SHP77 treated with DMSO at 0.1 percent for 48 hours (cell line): ENCODE results near the gene SNX9.
"Not testable (repeated sequence)": the region's sequence is repeated elsewhere in the genome, so short reads cannot be mapped to it uniquely, and the experiment has no call there.

Experiments used
- DNase-seq: peaks from one replicate; lab custom pipeline; 2025; lab: John Stamatoyannopoulos, UW

SNX9 gene

DNA sequence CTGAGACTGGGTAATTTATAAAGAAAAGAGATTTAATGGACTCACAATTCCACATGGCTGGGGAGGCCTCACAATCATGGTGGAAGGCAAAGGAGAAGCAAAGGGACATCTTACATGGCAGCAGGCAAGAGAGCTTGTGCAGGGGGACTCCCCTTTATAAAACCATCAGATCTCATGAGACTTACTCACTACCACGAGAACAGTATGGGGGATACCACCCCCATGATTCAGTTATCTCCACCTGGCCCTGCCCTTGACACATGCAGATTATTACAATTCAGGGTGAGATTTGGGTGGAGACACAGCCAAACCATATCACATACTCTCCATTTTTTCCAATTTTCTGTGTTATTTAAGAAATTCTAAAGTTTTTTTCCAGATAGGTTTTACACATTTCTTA, 35.6 kb downstream of the SNX9 start:
- DNase-seq = not testable (repeated sequence)

GRCh38 chr6:157859775-157860504, 36.9 kb downstream of the SNX9 start:
- no peak for DNase-seq

DNA sequence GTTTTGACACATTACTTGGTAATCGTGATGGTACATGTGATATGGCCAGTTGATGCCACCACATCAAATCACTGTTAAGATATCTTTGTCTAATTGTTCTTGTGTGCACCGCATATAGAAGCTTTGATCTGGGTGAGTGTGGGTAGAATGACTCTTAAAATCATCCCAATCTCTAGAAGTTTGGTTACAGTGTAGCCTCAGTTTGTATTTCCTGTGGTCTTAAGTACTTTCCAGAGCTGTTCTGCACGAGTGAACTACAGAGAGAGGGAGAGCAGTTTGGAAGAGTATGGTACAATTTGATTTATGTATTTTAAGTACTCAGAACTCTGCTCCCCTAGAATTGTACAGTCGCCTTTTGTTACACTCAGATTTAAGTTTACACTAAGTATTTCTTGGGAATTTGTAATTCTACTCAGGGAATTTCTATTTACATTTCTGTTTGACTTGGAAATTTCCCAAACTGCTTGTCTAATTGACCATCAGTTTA, 37.5 kb downstream of the SNX9 start:
- DNase-seq = no peak

GRCh38 chr6:157861184-157861583, 38.1 kb downstream of the SNX9 start:
- DNase-seq = no peak

GRCh38 chr6:157861814-157862213, 38.8 kb downstream of the SNX9 start:
- DNase-seq = no peak

GRCh38 chr6:157862706-157863105, 39.7 kb downstream of the SNX9 start:
- no peak for DNase-seq

GRCh38 chr6:157864185-157864761, 41.2 kb downstream of the SNX9 start:
- DNase-seq = no peak

GRCh38 chr6:157865249-157865648, 42.2 kb downstream of the SNX9 start:
- DNase-seq = no peak

DNA sequence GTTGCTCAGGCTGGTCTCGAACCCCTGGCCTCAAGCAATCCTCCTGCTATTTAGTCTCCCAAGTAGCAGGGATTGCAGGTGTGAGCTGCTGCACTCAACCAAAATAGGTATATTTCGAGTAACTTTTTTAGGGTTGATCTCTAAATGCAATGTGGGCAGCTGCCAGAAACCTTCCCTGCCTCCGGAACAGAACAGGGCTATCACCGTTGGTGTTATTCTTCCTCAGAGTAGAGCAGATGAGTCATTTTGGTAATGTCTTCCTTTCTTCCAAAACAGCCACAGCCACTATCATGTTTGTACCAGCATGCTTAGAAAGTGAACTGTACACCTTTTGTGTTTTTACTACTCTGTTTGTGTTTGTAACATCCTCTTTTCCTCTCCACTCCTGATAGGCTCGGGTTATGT, 44.1 kb downstream of the SNX9 start:
- DNase-seq = no peak

GRCh38 chr6:157867981-157868380, 44.9 kb downstream of the SNX9 start:
- DNase-seq = no peak

GRCh38 chr6:157868835-157869234, 45.8 kb downstream of the SNX9 start:
- no peak for DNase-seq

- no peak for DNase-seq
These were observed 46.7 kb downstream of the SNX9 start for GRCh38 chr6:157869673-157870302.

DNA sequence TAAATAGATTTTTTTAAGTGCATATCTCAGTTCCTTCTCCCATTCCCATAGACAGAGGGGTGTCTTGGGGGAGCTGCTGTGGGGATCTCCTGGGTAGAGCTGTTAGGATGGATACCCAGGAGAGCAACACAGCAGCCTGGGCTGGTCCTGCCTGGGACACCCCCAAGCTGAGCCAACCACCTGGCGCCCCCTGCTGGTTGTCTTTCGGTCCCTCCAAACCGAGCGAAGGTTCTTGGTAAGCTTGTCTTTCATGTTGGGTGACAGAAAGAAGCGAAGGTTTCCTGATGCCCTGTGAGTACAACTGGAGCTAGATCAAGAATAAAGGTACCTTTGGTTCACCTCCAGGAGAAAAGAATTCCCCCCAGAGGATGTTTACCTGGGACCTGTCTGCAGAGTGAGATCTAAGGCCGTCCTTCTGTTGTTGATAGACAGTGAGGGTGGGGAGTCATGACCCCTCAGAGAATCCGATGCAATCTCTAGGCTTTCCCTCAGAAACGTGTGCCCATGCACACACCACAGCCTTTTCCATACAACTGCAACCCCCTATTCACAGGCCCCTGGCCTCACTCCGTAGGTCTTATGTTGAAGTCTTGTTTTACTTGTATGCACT, 50.8 kb downstream of the SNX9 start:
- DNase-seq = peak; percentile 24

DNA sequence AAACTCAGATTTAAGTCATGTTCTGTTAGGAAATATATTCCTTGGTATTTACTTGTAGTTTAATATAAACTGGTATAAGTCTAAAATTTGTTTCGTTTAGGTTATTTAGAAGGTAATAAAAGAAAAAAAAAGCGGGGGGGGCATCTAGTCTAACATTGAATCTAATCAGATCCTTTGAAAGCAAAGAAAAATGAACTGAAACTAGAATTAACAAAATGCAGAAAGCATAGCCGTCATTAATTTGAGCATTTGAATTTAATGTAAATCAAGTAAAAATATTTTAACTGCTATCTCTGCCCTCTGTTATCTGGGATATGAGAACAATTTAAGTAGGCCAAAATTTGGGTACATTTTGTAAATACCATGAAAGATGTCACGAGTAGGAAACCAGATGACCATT, 54.1 kb downstream of the SNX9 start:
- no peak for DNase-seq

GRCh38 chr6:157877573-157878438, 54.8 kb downstream of the SNX9 start:
- DNase-seq = no peak

DNA sequence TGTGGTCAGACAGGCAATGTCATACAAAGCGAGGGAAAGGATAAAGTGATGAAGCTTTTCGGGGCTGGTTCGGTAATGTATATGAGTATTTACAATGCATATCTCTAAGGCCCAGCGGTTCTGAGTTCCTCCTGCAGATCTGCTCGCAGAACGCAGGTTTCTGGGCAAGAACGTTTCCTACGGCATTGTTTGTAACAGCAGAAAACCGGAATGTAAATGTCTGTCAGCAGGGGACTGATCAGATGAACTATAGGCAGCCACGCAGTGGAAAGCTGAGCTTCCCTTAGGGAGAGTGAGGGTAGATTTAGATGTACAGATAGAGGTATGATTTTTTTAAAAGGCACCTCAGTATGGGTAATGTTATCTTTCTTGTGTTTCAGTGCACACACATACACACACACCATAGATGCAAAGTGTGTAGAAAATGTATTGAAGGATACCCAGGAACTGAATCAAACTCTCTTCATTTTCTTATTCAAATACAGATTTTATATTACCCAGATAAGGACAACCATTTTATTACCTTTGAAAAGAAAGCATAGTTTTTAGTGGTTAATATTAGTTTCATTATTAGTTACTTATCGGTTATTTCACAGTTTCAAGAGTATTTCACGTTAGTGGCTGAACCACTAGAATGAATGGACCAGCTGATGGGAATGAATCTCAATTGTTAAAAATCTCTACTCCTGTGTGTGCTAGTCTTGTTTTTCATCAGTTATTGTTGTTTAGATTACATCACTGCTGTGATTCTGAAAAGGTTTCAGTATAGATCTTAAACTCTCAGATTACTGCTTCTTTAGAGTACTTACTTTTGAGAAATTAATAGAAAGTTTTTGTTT, 56.2 kb downstream of the SNX9 start:
- DNase-seq = no peak

- no peak for DNase-seq
These were observed 56.8 kb downstream of the SNX9 start for GRCh38 chr6:157879873-157880254.

DNA sequence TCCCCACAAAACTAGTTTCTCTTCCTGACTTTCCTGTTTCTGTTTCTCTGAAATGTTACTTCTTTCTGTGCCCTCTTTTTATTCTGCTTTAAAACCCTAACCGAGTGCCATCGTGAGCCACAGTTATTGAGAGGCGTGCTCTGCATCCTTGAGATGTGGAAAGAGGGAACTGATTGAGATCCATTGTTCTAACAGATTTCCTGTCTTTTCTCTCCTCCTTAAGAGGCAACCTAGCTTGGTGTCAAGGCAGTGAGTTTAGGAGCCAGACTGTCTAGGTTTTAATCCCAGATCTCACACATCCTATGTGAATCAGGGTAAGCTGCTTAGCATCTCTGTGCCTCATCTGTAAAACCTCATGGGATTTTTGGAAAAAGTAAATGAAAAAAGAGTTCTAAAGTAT, 57.5 kb downstream of the SNX9 start:
- no peak for DNase-seq

GRCh38 chr6:157881342-157881741, 58.3 kb downstream of the SNX9 start:
- DNase-seq = no peak

GRCh38 chr6:157884756-157885155, 61.7 kb downstream of the SNX9 start:
- DNase-seq = no peak

DNA sequence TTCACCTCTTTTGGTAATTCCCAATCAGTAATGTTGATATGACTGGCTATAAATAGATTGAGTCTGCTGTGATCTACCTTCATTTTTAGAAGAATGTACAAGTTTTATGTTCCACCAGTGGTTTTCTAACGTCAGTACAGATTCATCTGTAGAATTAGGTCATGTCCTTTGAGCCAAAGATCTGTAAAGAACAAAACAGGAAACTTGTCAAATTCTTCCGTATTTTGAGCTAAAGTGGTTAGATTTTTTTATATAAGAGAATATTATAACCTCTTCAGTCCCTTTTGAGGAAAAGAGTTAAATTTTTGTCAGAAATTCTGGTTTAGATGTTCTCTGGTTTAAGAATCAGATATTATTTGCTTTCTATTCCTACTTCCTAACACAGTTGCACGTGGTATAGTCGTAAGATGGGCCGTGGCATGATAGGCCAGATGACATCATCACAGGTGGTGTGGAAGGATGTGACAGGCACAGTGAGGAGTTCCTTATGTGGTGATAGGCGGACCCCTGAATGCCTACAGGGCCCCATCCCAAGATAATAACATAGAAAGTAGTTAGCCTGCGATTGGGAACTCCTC, 62.3 kb downstream of the SNX9 start:
- no peak for DNase-seq
